ENCODE measurements around the gene GCK. TPM values are rescaled to one million over a fixed set of nuclear protein-coding genes. Genes with fewer than 3 reads are reported as not detected.

Gene GCK
- total RNA-seq (2014; rRNA removed; shearing (Covaris generic)), result 2.4 and 2.6 TPM in 2 replicates

DNA sequence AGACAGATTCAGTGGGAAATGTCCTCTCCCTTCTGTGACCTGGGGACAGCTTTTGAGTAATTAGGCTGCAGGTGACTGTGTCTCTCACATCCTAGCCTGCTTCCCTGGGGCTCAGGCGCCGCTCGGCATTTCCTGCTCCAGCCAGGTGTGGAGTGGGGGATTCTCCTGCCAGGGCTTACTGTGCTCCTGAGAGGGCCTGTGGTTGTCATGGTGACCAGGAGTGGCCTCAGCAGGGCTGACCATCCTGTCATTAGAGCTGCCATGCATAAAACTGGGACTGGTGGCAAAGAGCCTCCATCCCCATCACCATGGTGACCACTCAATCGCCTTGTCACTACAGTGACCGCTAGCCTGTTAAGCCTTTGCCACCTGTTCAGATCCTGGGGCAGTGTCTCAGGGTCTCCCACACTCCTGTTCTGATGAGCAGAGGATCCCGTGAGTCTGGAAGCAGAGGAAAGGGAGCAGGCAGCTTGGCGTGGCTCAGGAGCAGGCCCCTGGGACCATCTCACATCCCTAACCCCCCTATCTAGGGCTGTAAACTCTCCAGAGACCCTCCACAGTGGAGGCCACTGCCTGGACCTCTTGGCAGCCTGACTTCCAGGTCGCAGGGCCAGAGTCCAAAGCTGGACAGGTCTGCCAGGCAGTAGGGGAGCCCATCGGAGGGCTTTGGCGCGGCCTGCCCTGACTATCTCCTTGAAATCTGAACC lies at the start of gene GCK:
GCK (minus strand) TSS at position 154 of the 707 bp plus-strand sequence. CDS start 486 bp downstream, outside the sequence.
- DNase-seq (ENCODE audit: low read depth), result no peak

DNA sequence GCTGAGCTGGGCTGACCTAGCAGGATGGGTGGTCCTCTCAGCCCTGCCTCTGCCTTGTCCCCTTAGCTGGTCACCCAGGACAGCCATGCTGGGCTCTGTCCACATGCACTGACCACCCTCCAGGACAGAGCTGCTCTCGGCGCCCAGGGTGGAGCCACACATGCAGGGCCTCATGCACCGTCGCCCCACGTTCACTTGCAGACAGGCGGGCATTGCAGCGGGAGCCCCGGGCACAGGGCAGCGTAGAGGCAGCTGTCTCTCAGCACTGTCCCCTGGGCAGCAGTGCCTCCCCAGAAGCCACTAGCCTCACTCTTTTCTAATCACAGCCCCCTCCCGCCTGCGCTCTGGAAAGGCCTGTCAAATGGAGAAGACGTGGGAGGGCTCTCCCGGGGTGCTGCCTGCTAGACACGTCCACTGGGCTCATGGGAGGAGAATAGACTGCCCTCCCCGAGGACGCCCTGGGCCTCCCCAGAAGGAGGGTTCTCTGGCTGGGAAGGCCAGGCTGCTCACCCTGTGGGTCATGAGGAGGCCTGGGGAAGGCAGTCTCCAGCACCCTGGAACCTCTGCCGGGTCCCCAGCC lies 49.0 kb upstream of the GCK start:
- no peak for DNase-seq (ENCODE audit: low read depth)

DNA sequence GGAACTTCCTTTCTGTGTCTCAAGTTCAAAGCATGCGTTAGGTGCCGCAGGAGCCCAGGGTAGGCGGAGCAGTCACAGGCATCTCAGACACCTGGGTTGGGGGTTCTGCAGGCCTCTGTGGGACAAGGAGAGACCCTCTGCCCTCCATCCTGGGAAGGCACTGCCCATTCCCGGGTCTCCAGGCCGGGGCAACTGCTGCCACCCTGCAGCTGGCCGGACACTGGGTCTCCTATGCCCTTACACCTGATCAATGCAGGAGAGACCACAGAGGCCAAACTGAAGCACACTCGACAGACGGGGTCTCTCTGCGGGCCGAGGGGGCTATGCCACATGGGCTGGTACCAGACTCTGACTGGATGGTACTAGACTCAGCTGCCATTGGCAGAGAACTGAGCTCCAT lies 48.5 kb upstream of the GCK start:
- DNase-seq (ENCODE audit: low read depth), result no peak

DNA sequence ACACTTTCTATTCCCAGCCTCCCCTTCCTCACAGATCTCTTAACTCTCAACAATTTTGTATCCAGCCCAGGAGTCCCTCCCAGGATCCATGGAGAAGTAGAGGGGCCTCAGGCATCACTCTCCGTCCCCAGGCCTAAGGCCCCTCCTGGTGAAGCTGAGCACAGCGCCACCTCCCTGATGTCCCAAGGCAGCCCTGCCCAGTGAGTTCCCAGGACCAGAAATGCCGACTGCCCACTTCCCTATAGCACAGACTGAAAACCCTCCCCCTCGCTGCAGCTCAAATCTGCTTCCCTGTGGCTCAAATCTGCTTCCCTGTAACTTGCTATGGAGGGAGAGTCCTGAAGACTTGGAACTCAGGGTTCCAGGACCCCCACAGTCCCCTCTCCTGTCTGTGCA lies 47.1 kb upstream of the GCK start:
- no peak for DNase-seq (ENCODE audit: low read depth)

DNA sequence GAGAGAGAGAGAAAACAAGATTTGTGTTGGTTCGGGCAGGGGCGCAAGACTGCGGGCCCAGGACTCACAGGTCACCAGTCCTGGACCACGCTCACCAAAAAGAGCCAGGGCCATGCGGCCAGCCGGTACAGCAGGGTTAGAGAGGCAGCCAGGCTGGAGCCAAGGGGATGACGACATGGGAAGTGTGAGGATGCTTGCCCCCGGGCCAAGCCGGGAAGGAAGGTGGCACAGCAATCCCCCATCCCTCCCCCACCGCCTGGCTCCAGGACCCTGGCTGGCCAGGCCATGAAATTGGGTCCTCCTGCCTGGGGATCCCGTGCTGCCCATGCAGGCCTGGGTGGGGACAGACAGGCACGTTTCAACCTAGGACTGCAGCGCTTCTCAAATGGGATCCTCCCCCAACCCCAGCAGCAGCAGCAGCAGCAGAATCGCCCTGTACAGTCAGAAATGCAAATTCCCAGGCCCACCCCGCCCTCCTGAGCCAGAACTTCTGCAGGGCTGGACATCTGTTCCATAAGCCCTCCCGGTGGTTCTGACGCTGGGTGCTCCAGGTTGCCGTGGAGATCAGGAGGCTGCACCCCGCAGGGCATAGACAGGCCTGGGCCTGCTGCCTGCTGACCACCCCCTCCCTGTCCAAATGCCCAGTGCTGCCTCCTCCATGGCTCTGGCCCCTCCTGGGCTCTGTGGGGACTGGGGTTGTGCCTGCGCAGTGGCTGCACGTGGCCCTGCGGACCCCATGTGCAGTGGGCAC lies 46.5 kb upstream of the GCK start:
- peak; percentile 41 for DNase-seq (ENCODE audit: low read depth)

DNA sequence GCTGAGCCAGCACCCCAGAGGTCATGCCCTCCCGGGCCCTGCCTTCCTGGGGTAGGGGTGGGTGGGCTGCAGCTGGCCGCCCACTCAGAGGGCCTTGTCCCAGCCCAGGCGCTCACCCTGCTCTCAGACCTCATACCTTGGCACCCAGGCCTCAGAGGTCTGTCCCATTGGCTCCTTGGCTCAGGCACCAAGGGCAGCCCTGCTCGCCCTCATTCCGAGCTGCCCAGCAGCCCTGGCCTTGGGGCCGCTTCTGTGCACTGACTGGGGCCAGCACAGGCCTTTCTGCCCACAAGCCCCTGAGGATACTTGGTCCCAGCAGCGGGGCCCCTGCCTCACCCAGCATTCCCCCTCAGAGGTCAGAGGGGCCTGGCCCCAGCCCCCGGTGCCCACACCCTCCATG lies 45.8 kb upstream of the GCK start:
- no peak for DNase-seq (ENCODE audit: low read depth)

DNA sequence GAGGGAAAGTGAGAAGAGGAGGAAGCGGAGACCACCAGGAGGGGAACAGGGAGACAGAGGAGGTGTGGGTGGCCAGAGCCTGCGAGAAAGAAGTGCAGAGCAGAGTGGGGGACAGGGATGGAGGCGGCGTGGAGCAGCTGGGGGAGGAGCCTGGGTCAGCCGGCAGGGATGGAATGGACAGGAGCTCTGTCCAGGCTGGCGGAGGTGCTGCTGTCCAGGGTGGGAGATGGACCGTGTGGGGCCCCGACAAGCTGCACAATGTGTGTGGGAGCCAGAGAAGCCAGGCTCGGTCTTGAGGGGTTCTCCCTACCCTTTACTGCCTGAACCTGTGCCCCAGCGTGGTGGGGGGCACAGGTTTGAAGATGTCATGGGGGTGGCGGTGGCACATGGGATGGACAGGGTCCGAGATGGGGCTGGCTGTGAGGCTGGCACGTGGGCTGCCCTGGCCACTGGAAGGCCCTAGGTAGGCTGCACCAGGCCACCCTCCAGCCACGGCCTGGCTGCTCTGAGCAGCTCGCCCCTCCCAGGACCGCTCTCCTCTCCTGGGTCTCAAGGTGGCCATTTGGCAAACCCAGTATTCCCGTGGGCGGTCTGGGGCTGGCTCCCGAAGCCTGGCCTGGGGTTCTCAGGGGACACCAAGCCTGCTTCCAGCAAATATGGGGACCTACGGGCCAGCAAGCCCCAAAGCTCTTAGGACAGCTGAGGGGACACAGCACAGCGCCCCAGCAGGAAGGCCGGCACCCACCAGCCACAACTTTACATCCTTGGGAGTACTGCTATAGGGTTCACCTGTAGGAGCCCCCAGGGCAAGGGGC lies 43.9 kb upstream of the GCK start:
- no peak for DNase-seq (ENCODE audit: low read depth)

DNA sequence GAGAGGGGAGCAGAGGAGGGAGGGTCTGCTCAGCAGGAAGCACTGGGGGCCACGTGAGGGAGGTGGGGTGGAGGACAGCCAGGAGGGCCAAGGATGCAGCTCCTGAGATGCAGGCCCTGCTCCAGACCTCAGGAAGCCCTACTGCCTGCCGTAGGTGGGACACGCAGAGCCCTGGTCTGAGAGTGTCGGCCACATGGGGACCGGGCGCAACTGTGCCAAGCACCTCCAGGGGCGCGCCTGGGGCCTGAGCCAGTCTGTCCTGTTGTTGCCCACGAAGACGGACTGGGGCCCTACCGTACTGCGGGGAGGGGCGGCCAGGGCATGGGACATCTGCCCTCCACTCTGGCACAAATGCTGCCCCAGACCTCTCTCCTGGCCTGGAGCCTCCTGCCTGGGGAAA lies 43.2 kb upstream of the GCK start:
- DNase-seq (ENCODE audit: low read depth), result no peak

DNA sequence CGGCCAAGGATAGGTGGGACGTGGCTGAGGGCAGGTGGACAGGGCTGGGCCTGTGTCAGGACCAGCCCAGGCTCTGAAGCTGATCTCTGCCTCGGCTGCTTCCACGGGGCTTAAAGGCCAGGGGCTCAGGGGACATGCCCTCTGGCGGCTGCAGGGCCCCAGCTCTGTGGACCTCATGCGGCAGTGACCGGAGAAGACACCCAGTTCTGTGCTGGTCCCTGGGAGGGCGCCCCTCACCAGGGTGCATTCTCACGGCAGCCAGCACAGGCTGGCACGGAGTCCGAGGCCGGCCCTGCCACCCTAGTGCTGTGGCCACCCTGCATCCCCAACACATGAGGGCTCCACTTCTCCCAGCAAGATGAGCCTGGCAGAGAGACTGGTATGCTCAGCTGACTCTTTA lies 41.8 kb upstream of the GCK start:
- DNase-seq (ENCODE audit: low read depth), result no peak

DNA sequence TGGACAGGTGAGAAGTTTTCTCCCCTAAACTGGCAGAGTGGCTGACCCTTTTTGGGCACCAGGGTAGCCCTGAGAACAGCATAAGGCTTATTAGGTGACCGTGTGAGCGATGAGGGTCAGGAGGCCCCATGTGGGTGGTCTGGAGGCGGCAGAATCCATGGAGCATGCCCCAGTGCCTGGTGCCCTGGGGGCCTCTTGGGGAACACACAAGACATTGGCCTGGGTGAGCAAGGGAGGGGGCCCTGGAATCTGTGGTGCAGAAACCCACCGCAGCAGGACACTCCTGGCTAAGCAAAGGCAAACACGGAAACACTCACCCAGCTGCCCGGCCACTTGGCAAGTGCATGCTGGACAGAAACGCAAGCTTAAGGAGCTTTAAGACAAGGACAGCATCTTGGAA lies 41.0 kb upstream of the GCK start:
- no peak for DNase-seq (ENCODE audit: low read depth)

DNA sequence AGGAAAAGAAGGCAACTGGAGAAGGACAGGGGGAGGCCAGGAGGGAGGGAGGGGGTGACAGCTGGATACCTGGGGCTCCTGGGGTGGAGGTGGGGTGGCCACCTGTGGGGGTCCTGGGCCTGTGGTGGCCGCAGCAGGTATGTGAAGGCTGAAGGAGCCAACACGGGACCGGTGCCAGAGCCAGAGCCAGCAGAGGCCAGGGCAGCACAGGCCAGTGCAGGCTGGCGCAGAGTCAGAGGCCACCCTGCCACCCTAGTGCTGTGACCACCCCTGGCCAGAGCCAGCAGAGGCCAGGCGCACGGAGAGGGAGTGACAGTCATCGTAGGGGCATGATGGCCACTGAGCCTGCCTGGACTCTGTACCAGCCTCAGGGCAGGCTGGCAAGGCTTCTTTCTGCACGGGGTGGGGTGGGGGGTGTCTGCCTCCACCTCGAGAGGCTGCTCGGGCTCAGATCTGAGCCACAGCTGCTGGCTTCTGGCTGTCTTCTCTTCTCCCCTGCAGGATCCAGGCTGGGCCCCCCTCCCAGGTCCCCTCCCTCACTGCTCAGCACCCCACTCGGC lies 40.4 kb upstream of the GCK start:
- DNase-seq (ENCODE audit: low read depth), result no peak

DNA sequence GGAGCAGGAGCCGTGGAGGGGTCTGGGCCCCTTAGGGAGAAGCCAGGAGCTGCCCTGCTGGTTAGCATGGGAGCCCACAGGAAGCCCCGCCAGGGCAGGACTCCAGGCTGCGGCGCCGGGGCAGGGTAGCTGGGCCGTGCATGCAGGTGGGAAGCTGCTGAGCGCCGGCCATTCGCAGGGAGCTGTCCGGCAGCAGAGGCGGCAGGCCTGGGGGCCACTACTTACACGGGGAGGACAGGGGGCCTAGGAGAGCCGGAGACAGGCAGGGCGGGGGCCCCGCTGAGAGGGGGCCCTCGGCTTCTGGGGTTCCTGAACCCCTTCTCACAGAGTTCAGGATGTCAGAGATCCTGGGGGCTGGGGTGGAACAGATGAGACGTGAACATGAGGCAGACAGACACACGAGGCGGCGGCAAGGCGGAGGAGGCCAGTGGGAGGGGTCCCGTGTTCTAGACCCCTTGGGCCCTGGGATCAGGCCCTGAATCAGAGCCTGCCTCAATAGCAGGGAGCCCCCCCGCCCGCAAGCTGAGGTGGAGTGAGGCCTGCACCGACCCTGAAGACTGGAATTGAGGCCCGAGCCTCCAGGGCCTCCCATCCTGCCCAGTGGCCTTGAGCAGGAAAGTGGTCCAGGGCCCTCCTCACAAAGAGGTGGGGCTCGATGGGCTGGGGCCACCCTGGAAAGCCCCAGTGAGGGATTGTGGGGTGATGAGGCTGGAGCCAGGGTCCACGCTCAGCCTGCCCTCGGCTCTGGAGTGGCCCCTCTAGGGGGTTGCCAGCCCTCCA lies 39.5 kb upstream of the GCK start:
- no peak for DNase-seq (ENCODE audit: low read depth)

DNA sequence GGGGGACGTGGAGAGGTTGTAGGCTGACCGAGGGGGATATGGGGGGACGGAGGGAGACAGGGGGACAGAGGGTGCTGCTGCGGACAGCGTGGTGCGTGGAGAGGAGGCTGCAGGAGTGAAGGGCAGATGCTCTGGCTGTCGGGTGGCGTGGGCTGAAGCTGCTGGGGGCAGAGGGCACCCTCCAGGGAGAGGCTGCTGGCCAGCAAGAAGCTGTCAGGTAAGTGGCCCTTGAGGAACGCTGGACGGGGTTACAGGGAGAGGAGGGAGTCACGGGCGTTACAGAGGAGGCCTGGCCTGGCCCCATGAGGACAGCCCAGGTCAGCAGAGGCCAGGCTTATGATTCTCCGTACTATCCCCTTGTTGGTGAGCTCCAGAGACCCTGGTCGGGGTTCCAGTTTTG lies 38.7 kb upstream of the GCK start:
- DNase-seq (ENCODE audit: low read depth), result no peak

DNA sequence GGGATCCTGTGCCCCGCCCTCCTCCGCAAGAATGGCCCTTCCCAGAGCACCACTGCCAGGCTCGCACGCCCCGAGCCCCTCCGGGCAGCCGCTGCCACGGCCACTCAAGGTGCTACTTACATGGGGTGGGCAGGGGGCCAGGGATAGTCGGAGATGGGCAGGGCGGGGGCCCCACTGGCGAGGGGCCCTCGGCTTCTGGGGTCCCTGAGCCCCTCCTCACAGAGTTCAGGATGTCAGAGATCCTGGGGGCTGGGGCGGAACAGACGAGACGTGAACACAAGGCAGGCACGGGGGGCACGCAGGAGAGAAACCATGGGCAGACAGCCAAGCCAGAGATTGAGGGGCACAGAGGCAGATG lies 37.1 kb upstream of the GCK start:
- DNase-seq (ENCODE audit: low read depth), result no peak

DNA sequence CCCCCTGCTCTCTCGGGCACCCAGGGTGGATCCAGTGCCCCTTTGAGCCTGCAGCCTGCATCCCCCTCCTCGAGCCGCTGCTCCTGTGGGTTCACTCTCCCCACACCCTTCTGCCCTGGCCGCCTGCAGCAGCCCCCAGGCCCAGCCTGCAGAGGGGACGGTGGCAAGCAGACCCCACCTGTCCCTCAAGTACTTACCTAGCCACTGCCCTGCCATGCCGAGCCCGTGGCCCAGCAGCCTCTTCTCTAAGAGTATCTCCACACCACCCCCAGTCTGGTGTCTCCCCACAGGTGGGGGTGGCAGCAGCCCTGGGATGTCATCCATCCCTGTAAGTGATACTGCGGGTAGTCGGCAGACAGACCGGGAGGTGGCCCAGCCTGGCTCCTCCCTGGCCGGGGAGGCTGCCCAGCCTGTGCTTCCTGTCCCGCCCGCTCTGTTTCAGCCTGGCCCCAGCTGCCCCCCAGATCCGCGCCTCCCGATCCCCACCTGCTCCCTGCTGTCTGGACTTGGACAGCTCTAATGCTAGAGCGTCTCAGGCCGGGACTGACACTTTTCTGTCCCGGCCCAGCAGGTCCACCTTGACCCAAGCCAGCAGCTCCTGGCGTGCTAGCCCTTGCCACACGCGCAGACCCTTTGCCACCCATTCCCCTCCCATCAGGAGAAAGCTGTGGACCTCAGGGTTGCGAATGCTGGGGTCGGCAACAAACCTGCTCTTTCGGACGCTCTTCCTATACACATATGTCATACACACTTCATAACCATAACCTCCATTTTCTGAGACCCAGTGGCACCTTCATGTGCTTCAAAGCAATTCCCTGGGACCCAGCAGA lies 36.5 kb upstream of the GCK start:
- no peak for DNase-seq (ENCODE audit: low read depth)

DNA sequence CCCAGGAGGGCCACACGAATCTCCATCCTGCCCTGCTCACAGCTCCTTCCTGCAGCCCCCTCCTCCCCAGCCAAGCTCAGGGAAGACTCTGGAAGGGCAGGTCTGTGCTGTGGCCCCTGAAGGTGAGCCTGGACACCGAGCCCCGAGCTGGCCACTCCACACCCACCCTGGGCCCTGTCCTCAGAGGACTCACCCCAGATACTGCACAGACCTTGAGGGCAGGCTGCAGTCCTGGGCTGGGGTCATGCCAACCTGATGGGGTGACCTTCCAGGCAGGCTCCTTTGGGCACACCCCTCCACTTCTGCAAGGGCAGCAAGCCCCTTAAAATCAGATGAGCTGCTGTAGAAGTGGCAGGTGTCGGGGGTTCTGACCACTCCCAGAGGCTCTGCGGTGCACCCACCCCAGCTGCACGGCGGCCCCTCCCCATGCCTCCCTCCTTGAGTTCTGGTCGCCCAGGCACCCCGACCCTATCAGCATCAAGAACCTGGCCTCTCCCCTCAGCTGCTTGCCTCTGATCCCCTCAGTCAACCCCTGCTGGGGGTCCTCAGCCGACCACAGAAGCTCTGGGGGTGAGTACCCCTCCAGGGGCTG lies 35.8 kb upstream of the GCK start:
- DNase-seq (ENCODE audit: low read depth), result no peak

DNA sequence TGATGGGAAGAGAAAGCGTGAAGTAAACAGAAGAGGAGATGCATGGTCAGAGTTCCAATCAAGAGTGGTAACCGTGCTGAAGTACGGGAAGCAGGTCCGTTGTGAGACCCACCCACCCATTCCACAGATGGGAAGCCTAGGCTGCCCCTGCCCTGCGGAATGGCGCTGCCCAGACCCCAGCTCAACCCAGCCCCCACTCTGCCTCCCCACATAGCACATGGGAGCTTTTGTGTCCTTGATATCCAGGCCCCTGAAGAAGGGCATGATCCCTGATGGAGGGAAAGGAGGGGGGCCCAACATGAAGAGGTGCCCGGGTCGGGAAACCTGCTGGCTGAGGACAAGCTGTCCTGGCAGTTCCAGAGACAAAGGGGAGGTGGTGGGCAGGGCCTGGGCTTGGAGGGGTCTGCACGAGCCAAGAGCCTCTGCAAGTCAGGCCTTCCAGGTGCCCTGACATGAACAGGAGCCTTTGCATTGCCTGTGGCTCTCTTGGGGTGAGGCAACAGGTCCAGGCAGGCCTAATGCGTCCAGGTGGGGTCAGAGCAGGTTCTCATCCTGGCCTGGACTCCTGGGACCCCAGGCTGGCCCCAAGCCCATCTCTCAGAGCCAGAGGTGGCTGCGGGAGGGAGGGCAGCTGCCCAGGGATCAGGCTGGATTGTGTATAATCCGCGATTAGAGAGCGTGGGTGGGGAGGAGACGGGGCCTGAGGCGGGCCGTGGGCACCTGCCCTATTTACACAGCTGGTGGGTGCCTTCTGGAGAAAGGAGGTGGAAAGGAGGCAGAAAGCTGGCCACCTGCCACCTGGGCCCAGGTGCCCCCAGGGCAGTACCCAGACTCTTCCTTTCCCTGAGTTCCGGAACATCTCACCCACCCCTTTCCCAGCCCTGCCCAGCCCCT lies 35.1 kb upstream of the GCK start:
- no peak for DNase-seq (ENCODE audit: low read depth)

DNA sequence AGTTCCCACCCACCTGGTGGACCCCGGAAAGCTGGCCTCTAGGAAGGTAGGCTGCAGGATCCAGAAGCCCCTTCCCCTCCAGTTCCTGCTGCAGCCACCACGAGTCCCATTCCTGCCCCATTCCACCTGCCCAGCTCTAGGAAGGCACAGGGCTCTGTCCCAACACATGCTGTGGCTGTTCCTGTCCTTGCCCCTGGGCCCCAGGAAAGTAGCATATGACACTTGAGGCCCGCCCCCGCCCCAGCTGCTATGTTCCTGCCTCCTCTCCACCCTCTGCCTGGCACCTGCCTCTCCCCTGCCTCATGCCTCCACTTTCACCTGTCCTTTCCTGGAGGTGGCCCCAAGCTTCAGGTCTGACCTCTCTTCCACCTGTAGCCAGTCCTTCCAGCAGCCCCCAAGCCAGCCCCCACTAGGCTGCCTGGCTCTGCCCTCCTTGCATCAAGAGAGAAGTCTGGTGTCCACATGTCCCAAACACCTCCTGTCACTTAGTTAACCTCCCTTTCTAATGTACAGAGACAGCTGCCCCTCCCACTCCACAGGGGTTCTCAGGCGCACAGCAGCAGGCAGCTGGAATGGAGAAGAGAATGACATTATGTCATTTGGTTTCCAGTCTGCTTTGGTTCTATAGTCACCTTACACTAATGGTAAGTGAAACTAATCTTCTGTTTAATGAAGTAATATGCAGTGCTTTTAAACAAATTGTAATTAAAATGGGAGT lies 34.3 kb upstream of the GCK start:
- no peak for DNase-seq (ENCODE audit: low read depth)
